Kidney (tissue), 14 donors: ENCODE data around the gene GCNA. TPM values are rescaled to one million over a fixed set of nuclear protein-coding genes. Genes with fewer than 3 reads are reported as not detected.

Experiments
- DNase-seq, 5 donors: peaks; one replicate each; pipeline ENCODE4 v3.0.0-alpha.2; 2013 to 2020
- FAIRE-seq: peaks from 2 replicates; lab custom pipeline; 2012; peaks lifted over from hg19 to GRCh38; lab: Jason Lieb, UNC
- H3K27ac ChIP-seq, 2 donors: one replicate each; pipeline ENCODE4 v1.7.0; 2013; ENCODE audit warnings: low read depth in 2 of 2, low read length in 2 of 2, inconsistent platforms in 1 of 2
- H3K27me3 ChIP-seq: one replicate; pipeline ENCODE4 v1.7.1; 2013; ENCODE audit warnings: low read length, inconsistent platforms; ENCODE audit not compliant: control insufficient read depth, insufficient read depth
- H3K36me3 ChIP-seq, 3 donors: one replicate each; pipeline versions ENCODE4 v1.7.0 to v1.7.1; 2013; ENCODE audit warnings: low read length in 3 of 3, control low read depth in 1 of 3, inconsistent platforms in 1 of 3; ENCODE audit not compliant: insufficient read depth in 3 of 3, control insufficient read depth in 2 of 3
- H3K4me1 ChIP-seq, 3 donors: one replicate each; pipeline versions ENCODE4 v1.7.0 to v1.7.1; 2013; ENCODE audit warnings: low read length in 3 of 3, inconsistent platforms in 1 of 3, low read depth in 1 of 3; ENCODE audit not compliant: control insufficient read depth in 2 of 3, insufficient read depth in 2 of 3
- H3K4me3 ChIP-seq, 3 donors: one replicate each; pipeline versions ENCODE4 v1.7.0 to v1.8.1; 2013; ENCODE audit warnings: low read length in 3 of 3, control low read depth in 1 of 3, inconsistent platforms in 1 of 3
- H3K9ac ChIP-seq, 3 donors: one replicate each; pipeline versions ENCODE4 v1.7.0 to v1.7.1; 2013; ENCODE audit warnings: low read length in 3 of 3, control low read depth in 1 of 3, inconsistent platforms in 1 of 3
- H3K9me3 ChIP-seq, 3 donors: one replicate each; pipeline versions ENCODE4 v1.7.0 to v1.7.1; 2013; ENCODE audit warnings: low read length in 3 of 3, control low read depth in 1 of 3, inconsistent platforms in 1 of 3; ENCODE audit not compliant: control insufficient read depth in 2 of 3, insufficient read depth in 1 of 3
- intact Hi-C: fragments of 100-400 bp; cut with DNase I; formaldehyde crosslinking; loops from one replicate; pipeline ENCODE4 v1.11.1; 2022
- polyA plus RNA-seq: library from polyadenylated mRNA; stranded (reverse); fragments of 350-450 nt; fragmentation: Illumina TruSeq; extraction: RNeasy Lipid Tissue Mini Kit (QIAGEN cat#74804); gene quantifications from one replicate; pipeline ENCODE4 v1.2.3, GENCODE V29; 2014; ENCODE audit warnings: low read depth, low replicate concordance; ENCODE audit not compliant: insufficient read depth
- total RNA-seq: library from RNA; stranded (reverse); fragmentation: NEBNext Ultra II Directional; extraction: Animal tissue kit (Norgen Biotek cat#: 25700); gene quantifications from one replicate; pipeline ENCODE4 v1.2.1, GENCODE V29; 2021
- TF ChIP-seq, protein P1 (sequence below): IDR thresholded peaks from 3 replicates; pipeline ENCODE4 v1.5.1; 2012; ENCODE audit warnings: mild to moderate bottlenecking, moderate library complexity, borderline replicate concordance; ENCODE audit not compliant: insufficient read depth; ENCODE audit errors: extremely low read depth
- donor health status: control.
- donor health status: control.
- donor health status: control.
- donor health status: control.
- donor health status: control.
- donor health status: DM: yes; HTN: yes; CAD: no.
- donor health status: Normal renal cell carcinoma (clear cell type).

Gene GCNA
- total and polyA plus RNA-seq, 2 donors from 2014 or later: 1.6 to 2.7 TPM

DNA sequence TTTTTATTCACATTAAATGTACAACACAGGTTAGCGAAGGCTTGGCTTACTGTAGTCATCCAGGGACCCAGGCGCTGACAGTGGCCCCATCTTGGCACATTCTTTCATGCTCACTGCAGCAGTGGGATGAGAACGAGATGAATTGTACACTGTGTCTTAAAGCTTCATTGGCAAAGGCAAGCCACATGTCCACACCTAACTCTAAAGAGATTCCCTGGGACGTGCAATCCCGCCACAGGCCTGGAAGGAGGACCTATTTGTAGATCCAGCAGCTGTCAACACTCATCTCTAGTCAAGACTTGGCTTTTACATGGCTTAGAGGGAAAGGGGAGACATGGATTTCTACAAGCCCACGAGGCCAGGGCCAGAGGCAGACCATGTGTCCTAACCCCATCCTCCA lies 56.1 kb downstream of the GCNA start:
- no peak overlapping the region for H3K9ac ChIP-seq
- DNase-seq (no peak), FAIRE-seq (no peak)
- no peak overlapping the region for H3K27ac ChIP-seq
- no peak overlapping the region for H3K4me3 ChIP-seq
- H3K9me3 ChIP-seq: no peaks in the 10 kb centered on the region
- intact Hi-C loops: no loop called here
- peaks cover 0 to under 1% (median 0%) of the 10 kb centered on the region in 3 donors for H3K4me1 ChIP-seq
- H3K27me3 ChIP-seq: no peaks in the 10 kb centered on the region
- TF ChIP-seq, protein P1, sequence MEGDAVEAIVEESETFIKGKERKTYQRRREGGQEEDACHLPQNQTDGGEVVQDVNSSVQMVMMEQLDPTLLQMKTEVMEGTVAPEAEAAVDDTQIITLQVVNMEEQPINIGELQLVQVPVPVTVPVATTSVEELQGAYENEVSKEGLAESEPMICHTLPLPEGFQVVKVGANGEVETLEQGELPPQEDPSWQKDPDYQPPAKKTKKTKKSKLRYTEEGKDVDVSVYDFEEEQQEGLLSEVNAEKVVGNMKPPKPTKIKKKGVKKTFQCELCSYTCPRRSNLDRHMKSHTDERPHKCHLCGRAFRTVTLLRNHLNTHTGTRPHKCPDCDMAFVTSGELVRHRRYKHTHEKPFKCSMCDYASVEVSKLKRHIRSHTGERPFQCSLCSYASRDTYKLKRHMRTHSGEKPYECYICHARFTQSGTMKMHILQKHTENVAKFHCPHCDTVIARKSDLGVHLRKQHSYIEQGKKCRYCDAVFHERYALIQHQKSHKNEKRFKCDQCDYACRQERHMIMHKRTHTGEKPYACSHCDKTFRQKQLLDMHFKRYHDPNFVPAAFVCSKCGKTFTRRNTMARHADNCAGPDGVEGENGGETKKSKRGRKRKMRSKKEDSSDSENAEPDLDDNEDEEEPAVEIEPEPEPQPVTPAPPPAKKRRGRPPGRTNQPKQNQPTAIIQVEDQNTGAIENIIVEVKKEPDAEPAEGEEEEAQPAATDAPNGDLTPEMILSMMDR: no peak
- no peaks in the 10 kb centered on the region for H3K36me3 ChIP-seq

DNA sequence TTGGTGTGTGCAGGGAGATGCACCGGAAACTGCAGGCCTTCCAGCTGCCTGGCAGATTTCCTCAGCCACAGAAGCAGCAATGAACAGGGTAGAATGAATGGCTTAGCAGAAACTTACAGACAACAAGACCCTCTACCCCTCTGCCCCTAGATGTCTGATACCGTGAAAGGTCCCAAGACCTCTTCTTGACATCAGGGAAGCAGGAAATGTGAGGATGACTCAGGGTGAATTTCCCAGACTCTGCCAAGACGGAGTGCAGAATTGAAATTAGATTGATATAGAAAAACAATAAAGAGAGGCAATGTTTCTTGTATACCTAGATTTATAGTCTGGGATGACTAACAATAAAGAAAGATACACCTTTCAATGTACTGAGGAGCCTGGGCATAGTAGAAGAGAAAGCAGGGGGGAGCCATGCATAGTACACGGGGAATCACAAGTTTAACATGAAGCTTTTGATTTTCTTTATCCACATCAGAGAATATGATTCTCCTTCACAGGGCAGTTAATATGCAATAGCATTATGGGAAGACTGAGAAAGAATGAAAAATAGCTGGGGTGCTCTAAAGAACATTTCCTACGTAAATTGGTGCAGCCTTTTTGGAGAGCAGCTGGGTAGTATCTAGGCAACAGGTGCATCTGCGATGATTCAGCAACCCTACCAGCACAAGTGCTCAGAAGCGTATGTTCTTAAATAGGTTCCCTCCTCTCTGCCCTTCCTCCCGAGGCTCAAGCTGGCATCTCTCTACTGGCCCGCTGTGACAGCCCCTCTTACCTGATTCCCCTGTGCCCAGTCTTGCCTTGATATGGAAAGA lies 58.4 kb downstream of the GCNA start:
- H3K4me1 ChIP-seq: no peaks in the 10 kb centered on the region
- no peak for DNase-seq
- intact Hi-C loops: no loop called here
- TF ChIP-seq, protein P1: no peak
- no peaks in the 10 kb centered on the region for H3K27me3 ChIP-seq
- H3K4me3 ChIP-seq: no peak overlapping the region
- no peak overlapping the region for H3K9ac ChIP-seq
- no peak for FAIRE-seq
- no peaks in the 10 kb centered on the region for H3K36me3 ChIP-seq
- no peak overlapping the region for H3K27ac ChIP-seq
- H3K9me3 ChIP-seq: no peaks in the 10 kb centered on the region

DNA sequence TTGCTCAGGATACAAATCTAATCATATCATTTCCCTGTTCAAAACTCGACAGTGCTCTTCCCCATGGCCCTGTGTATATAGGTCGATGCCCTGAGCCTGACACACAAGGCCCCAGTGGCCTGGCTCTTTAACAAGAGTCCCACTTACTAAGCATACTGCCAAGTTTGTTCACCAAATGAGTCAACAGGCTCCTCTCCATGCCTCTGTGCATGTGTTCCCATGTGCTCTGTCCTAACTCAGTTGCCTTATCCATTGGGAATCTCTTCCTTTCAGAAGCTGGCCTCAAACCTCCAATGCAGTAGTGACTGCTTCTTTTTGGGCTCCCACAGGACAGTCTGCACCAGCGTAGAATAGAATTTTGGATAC lies 59.0 kb downstream of the GCNA start:
- no peaks in the 10 kb centered on the region for H3K9me3 ChIP-seq
- DNase-seq (no peak), FAIRE-seq (no peak)
- intact Hi-C loops: no loop called here
- no peak overlapping the region for H3K27ac ChIP-seq
- no peaks in the 10 kb centered on the region for H3K4me1 ChIP-seq
- no peak overlapping the region for H3K9ac ChIP-seq
- no peaks in the 10 kb centered on the region for H3K27me3 ChIP-seq
- TF ChIP-seq, protein P1: no peak
- H3K36me3 ChIP-seq: no peaks in the 10 kb centered on the region
- no peak overlapping the region for H3K4me3 ChIP-seq

DNA sequence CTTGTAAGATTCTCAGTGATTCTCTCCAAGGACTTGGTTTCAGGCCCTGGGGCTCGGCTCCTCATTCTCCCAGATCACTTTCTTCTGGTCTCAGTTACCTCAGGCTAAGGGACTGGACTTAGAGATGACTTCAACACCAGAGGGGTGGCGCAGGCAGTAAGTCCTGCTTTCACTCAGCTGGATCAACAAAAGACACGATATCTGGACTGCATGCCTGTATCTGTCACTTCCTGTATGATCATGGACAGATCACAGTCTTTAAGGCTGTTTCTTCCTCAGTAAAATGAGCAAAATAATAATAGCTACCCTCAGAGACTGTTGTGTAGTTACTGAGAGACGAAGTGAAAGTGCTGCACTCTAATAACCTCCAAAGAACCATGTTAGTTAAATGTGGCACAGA lies 59.6 kb downstream of the GCNA start:
- H3K4me3 ChIP-seq: no peak overlapping the region

More for the DNA sequence above, 59.6 kb downstream of the GCNA start:
- Histone ChIP-seq H3K4me1 (no peaks in the 10 kb centered on the region), H3K36me3 (no peaks in the 10 kb centered on the region), H3K27ac (no peak overlapping the region), H3K9ac (no peak overlapping the region), H3K27me3 (no peaks in the 10 kb centered on the region), H3K9me3 (no peaks in the 10 kb centered on the region)
- TF ChIP-seq, protein P1: no peak
- no peak for FAIRE-seq
- intact Hi-C loops: no loop called here
- DNase-seq: no peak
